ENCODE results near the gene OR8J3.

Gene OR8J3

DNA sequence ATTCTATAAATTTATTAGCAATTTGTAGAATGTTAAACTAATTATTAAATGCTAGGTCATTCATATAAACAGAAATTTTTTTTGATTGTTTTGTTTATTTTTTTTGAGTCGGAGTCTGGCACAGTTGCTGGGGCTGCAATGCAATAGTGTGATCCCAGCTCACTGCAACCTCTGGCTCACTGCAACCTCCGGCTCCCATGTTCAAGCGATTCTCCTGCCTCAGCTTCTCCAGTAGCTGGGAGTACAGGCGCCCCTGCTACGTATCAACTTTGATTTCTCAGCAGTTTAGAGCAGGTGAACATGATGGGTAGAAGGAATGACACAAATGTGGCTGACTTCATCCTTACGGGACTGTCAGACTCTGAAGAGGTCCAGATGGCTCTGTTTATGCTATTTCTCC is 17.9 kb downstream of the OR8J3 start, which contains the start of gene OR8H3:
TSS of gene OR8H3 (plus strand) at position 301 of the 400 bp plus-strand sequence. CDS start at position 301, 0 bp downstream.
- Histone ChIP-seq H3K27me3 (ENCODE audit: insufficient read depth, poor library complexity, severe bottlenecking) (no peaks in the 10 kb centered on the region), H3K27ac (ENCODE audit: poor library complexity, severe bottlenecking) (no peak within 1 kb of the TSS), H3K9me3 (ENCODE audit: severe bottlenecking) (no peaks in the 10 kb centered on the region), H3K4me1 (ENCODE audit: insufficient read depth, poor library complexity, severe bottlenecking) (no peaks in the 10 kb centered on the region), H3K36me3 (ENCODE audit: low read depth) (no peaks in the 10 kb centered on the region), H3K4me3 (ENCODE audit: severe bottlenecking) (no peak within 1 kb of the TSS)
- ATAC-seq (ENCODE audit: low read depth) (no peak), DNase-seq (ENCODE audit: low spot score) (no peak)
- TF ChIP-seq, protein P1, sequence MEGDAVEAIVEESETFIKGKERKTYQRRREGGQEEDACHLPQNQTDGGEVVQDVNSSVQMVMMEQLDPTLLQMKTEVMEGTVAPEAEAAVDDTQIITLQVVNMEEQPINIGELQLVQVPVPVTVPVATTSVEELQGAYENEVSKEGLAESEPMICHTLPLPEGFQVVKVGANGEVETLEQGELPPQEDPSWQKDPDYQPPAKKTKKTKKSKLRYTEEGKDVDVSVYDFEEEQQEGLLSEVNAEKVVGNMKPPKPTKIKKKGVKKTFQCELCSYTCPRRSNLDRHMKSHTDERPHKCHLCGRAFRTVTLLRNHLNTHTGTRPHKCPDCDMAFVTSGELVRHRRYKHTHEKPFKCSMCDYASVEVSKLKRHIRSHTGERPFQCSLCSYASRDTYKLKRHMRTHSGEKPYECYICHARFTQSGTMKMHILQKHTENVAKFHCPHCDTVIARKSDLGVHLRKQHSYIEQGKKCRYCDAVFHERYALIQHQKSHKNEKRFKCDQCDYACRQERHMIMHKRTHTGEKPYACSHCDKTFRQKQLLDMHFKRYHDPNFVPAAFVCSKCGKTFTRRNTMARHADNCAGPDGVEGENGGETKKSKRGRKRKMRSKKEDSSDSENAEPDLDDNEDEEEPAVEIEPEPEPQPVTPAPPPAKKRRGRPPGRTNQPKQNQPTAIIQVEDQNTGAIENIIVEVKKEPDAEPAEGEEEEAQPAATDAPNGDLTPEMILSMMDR (IDR thresholded peaks at IDR 0.05; ENCODE audit: poor library complexity, severe bottlenecking), result no peak

DNA sequence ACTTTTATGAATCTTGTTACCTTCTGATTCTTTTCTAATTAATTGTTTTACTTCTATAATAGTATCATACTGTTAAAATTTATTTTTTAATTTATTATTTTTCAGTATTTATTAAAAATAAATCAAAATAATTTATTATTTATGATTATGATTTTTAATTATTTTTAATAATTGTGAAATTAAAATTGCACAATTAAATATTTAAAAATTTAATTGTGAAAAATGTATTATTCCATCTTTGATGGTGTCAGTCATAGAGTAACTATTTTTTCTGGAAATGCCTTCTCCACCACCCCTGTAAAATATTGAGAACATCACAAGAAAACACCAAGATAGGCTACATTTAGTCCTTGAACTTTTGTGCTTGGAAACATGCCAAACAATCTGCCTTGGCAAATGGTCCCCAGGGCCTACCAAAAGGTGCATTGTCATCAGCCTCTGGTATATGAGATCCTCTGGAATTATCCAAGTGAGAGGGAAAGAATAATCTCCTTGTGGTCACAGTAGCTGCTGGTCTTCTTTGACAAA is 36.7 kb downstream of the OR8J3 start, which contains the start of gene OR8H2:
TSS of gene OR8H2 (plus strand) at position 478 of the 528 bp plus-strand sequence. CDS start 1,356 bp downstream, outside the sequence.
- TF ChIP-seq, protein P1 (IDR thresholded peaks at IDR 0.05; ENCODE audit: poor library complexity, severe bottlenecking), result no peak
- Histone ChIP-seq H3K9me3 (ENCODE audit: severe bottlenecking) (no peaks in the 10 kb centered on the region), H3K4me1 (ENCODE audit: insufficient read depth, poor library complexity, severe bottlenecking) (no peaks in the 10 kb centered on the region), H3K27ac (ENCODE audit: poor library complexity, severe bottlenecking) (no peak within 1 kb of the TSS), H3K27me3 (ENCODE audit: insufficient read depth, poor library complexity, severe bottlenecking) (no peaks in the 10 kb centered on the region), H3K36me3 (ENCODE audit: low read depth) (no peaks in the 10 kb centered on the region), H3K4me3 (ENCODE audit: severe bottlenecking) (no peak within 1 kb of the TSS)
- ATAC-seq (ENCODE audit: low read depth) (no peak), DNase-seq (ENCODE audit: low spot score) (no peak)

DNA sequence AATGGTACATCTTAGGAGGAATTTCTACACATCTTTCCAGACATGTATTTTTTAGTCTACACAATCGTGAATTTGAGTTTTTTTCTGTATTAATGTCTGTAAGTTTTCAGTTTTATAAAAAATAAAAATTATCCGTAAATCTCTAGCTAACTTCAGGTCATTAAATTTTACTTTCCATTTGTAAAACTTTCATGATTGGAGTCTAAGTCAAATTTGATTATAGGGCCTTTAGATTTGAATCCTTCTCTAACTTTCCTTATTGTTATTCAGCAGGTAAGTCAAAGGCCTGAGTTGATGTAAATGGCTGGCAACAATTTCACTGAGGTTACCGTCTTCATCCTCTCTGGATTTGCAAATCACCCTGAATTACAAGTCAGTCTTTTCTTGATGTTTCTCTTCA is 47.0 kb downstream of the OR8J3 start, which contains the start of gene OR8I2:
TSS of gene OR8I2 (plus strand) at position 301 of the 400 bp plus-strand sequence. CDS start at position 301, 0 bp downstream.
- TF ChIP-seq, protein P1 (IDR thresholded peaks at IDR 0.05; ENCODE audit: poor library complexity, severe bottlenecking), result no peak
- DNase-seq (ENCODE audit: low spot score) (no peak), ATAC-seq (ENCODE audit: low read depth) (no peak)
- no peaks in the 10 kb centered on the region for H3K9me3 ChIP-seq (ENCODE audit: severe bottlenecking)
- no peak within 1 kb of the TSS for H3K27ac ChIP-seq (ENCODE audit: poor library complexity, severe bottlenecking)
- H3K27me3 ChIP-seq (ENCODE audit: insufficient read depth, poor library complexity, severe bottlenecking), result no peaks in the 10 kb centered on the region
- H3K4me3 ChIP-seq (ENCODE audit: severe bottlenecking), result no peak within 1 kb of the TSS
- H3K4me1 ChIP-seq (ENCODE audit: insufficient read depth, poor library complexity, severe bottlenecking), result no peaks in the 10 kb centered on the region
- no peaks in the 10 kb centered on the region for H3K36me3 ChIP-seq (ENCODE audit: low read depth)

GRCh38 chr11:56089697-56090096 is 50.3 kb downstream of the OR8J3 start:
- TF ChIP-seq, protein P1 (IDR thresholded peaks at IDR 0.05; ENCODE audit: poor library complexity, severe bottlenecking), result no peak
- no peaks in the 10 kb centered on the region for H3K36me3 ChIP-seq (ENCODE audit: low read depth)
- no peak overlapping the region for H3K4me3 ChIP-seq (ENCODE audit: severe bottlenecking)
- no peak overlapping the region for H3K27ac ChIP-seq (ENCODE audit: poor library complexity, severe bottlenecking)
- DNase-seq (ENCODE audit: low spot score), result no peak
- H3K9me3 ChIP-seq (ENCODE audit: severe bottlenecking), result no peaks in the 10 kb centered on the region
- no peaks in the 10 kb centered on the region for H3K4me1 ChIP-seq (ENCODE audit: insufficient read depth, poor library complexity, severe bottlenecking)
- H3K27me3 ChIP-seq (ENCODE audit: insufficient read depth, poor library complexity, severe bottlenecking), result no peaks in the 10 kb centered on the region
- no peak for ATAC-seq (ENCODE audit: low read depth)
